IMR-90 (cell line): Measurements from ENCODE around the gene COL18A1. TPM values are rescaled to one million over a fixed set of nuclear protein-coding genes. Genes with fewer than 3 reads are reported as not detected.
A peak's percentile ranks its signal among the peaks of the same experiment; 100 is the strongest.

Experiments used
- ATAC-seq: fragments of 200-7000 bp; cut with Tn5 transposase; 2 replicates; pipeline ENCODE4 v1.9.1; 2020; ENCODE audit warnings: low read depth, mild to moderate bottlenecking, moderate library complexity
- BruUV-seq: library from RNA; stranded (reverse); fragments of 400-500 nt; replicated peaks from 2 replicates; lab custom pipeline; 2021; lab: Mats Ljungman, UMichigan
- CTCF ChIA-PET: fragments of 300-600 bp; formaldehyde crosslinking; extraction: SDS; loops from one replicate; lab custom pipeline; 2021; ENCODE audit warnings: antibody characterized with exemption; lab: Yijun Ruan, JAX
- POLR2A ChIA-PET: fragments of 300-600 bp; sonication (Branson Sonifier 250); formaldehyde crosslinking; loops from one replicate; lab custom pipeline; 2022; ENCODE audit warnings: antibody characterized with exemption; ENCODE audit not compliant: unreplicated experiment; lab: Charles Lee
- DNase-seq: peaks from one replicate; pipeline ENCODE4 v3.0.0; 2013
- H2AFZ ChIP-seq: replicated peaks from 2 replicates; pipeline ENCODE3; 2013; ENCODE audit warnings: low read length, mild to moderate bottlenecking; ENCODE audit not compliant: poor library complexity
- H2AK5ac ChIP-seq: 2 replicates; pipeline ENCODE4 v1.6.1; 2013; ENCODE audit warnings: low read depth, low read length, inconsistent platforms
- H2AK9ac ChIP-seq: replicated peaks from 2 replicates; pipeline ENCODE3; 2013; ENCODE audit warnings: mild to moderate bottlenecking, low read depth, low read length, moderate library complexity; ENCODE audit not compliant: poor library complexity
- H2BK120ac ChIP-seq: 2 replicates; pipeline ENCODE4 v1.6.1; 2013; ENCODE audit warnings: low read depth, low read length, inconsistent platforms
- H2BK15ac ChIP-seq: 3 replicates; pipeline ENCODE4 v1.6.1; 2013; ENCODE audit warnings: low read depth, low read length, inconsistent platforms
- H2BK20ac ChIP-seq: 2 replicates; pipeline ENCODE4 v1.6.1; 2013; ENCODE audit warnings: low read depth, mild to moderate bottlenecking, inconsistent platforms, low read length, moderate library complexity
- H2BK5ac ChIP-seq: 2 replicates; pipeline ENCODE4 v1.6.1; 2013; ENCODE audit warnings: mild to moderate bottlenecking, low read depth, low read length, inconsistent platforms; ENCODE audit not compliant: poor library complexity, severe bottlenecking
- H3K14ac ChIP-seq: replicated peaks from 2 replicates; pipeline ENCODE4 v1.6.1; 2013; ENCODE audit warnings: low read depth, low read length, inconsistent platforms
- H3K18ac ChIP-seq: 2 replicates; pipeline ENCODE4 v1.6.1; 2013; ENCODE audit warnings: low read depth, low read length, control low read depth
- H3K23ac ChIP-seq: 2 replicates; pipeline ENCODE4 v1.6.1; 2013; ENCODE audit warnings: low read depth, low read length, inconsistent platforms
- H3K27ac ChIP-seq: 2 replicates; pipeline ENCODE4 v1.5.1; 2013; ENCODE audit warnings: mild to moderate bottlenecking, control low read depth, low read length; ENCODE audit not compliant: insufficient read depth
- H3K27me3 ChIP-seq: 2 replicates; pipeline ENCODE4 v1.6.1; 2013; ENCODE audit warnings: low read length; ENCODE audit not compliant: control insufficient read depth, insufficient read depth
- H3K36me3 ChIP-seq: 2 replicates; pipeline ENCODE4 v1.6.1; 2013; ENCODE audit warnings: low read length, mixed read lengths; ENCODE audit not compliant: control insufficient read depth, insufficient read depth
- H3K4ac ChIP-seq: 2 replicates; pipeline ENCODE4 v1.6.1; 2013; ENCODE audit warnings: low read depth, low read length, inconsistent platforms
- H3K4me1 ChIP-seq: 2 replicates; pipeline ENCODE4 v1.6.1; 2013; ENCODE audit warnings: low read length, mixed read lengths; ENCODE audit not compliant: control insufficient read depth, insufficient read depth
- H3K4me2 ChIP-seq: 2 replicates; pipeline ENCODE4 v1.6.1; 2013; ENCODE audit warnings: low read depth, mild to moderate bottlenecking, control low read depth, low read length, moderate library complexity
- H3K4me3 ChIP-seq: 2 replicates; pipeline ENCODE4 v1.5.1; 2013; ENCODE audit warnings: low read depth, mild to moderate bottlenecking, control low read depth, low read length, moderate library complexity; ENCODE audit not compliant: insufficient read depth
- H3K56ac ChIP-seq: 2 replicates; pipeline ENCODE4 v1.6.1; 2013; ENCODE audit warnings: low read length, inconsistent platforms; ENCODE audit not compliant: insufficient read depth; ENCODE audit errors: extremely low read depth
- H3K79me1 ChIP-seq, 2 experiments: 2 replicates each; pipeline ENCODE4 v1.6.1; 2013; ENCODE audit warnings: low read length in 2 of 2, inconsistent platforms in 1 of 2, low read depth in 1 of 2
- H3K9ac ChIP-seq: 2 replicates; pipeline ENCODE4 v1.6.1; 2013; ENCODE audit warnings: low read depth, low read length, control low read depth
- H3K9me1 ChIP-seq: 2 replicates; pipeline ENCODE4 v1.6.1; 2013; ENCODE audit warnings: low read length, inconsistent platforms; ENCODE audit not compliant: insufficient read depth
- H3K9me3 ChIP-seq: 2 replicates; pipeline ENCODE4 v1.6.1; 2013; ENCODE audit warnings: low read length; ENCODE audit not compliant: control insufficient read depth, insufficient read depth
- H4K20me1 ChIP-seq: 2 replicates; pipeline ENCODE4 v1.6.1; 2013; ENCODE audit warnings: low read length, inconsistent platforms; ENCODE audit not compliant: insufficient read depth
- H4K5ac ChIP-seq: 2 replicates; pipeline ENCODE4 v1.6.1; 2013; ENCODE audit warnings: mild to moderate bottlenecking, low read depth, low read length, control low read depth
- H4K8ac ChIP-seq, 2 experiments: 2 replicates each; pipeline ENCODE4 v1.6.1; 2013; ENCODE audit warnings: low read depth in 2 of 2, low read length in 2 of 2, control low read depth in 1 of 2, inconsistent platforms in 1 of 2
- H4K91ac ChIP-seq: 2 replicates; pipeline ENCODE4 v1.6.1; 2013; ENCODE audit warnings: low read depth, low read length, inconsistent platforms; ENCODE audit not compliant: insufficient read depth
- BHLHE40 ChIP-seq: fragments of 150-350 bp; IDR thresholded peaks from 2 replicates; pipeline ENCODE4 v1.6.1; 2016; ENCODE audit warnings: mild to moderate bottlenecking, low read depth, low read length
- CEBPB ChIP-seq: IDR thresholded peaks from 2 replicates; pipeline ENCODE4 v1.6.1; 2012; ENCODE audit warnings: low read depth, low read length, improper control_type of control experiment
- NFE2L2 ChIP-seq: fragments of 150-350 bp; IDR thresholded peaks from 2 replicates; pipeline ENCODE4 v1.6.1; 2016; ENCODE audit warnings: low read depth, mild to moderate bottlenecking, low read length
- RAD21 ChIP-seq: IDR thresholded peaks from 2 replicates; pipeline ENCODE4 v1.6.1; 2012; ENCODE audit warnings: low read length, improper control_type of control experiment
- RCOR1 ChIP-seq: IDR thresholded peaks from 2 replicates; pipeline ENCODE4 v1.6.1; 2012; ENCODE audit warnings: mild to moderate bottlenecking, low read length, improper control_type of control experiment; ENCODE audit not compliant: insufficient replicate concordance
- SMC3 ChIP-seq: fragments of 150-350 bp; IDR thresholded peaks from 2 replicates; pipeline ENCODE4 v1.6.1; 2016; ENCODE audit warnings: low read depth, mild to moderate bottlenecking, antibody characterized with exemption, low read length, moderate library complexity
- WGBS, 2 experiments: methylation state at CpG; one replicate each; pipeline versions ENCODE4 v1.1.5 to v1.1.7; 2013; ENCODE audit warnings: missing lambda C conversion rate in 2 of 2; ENCODE audit not compliant: insufficient read length in 1 of 2; ENCODE audit errors: extremely low coverage in 2 of 2; 5-methylcytosine and 5-hydroxymethylcytosine counted together
- dilution Hi-C: fragments of 300-500 bp; cut with HindIII; formaldehyde crosslinking; loops from one replicate; pipeline ENCODE4 v1.14.3; 2018; ENCODE audit warnings: low sequenced_read_pairs; ENCODE audit not compliant: unreplicated experiment
- in situ Hi-C: fragments of 300-500 bp; cut with MboI; formaldehyde crosslinking; loops from 3 replicates; pipeline ENCODE4 v1.14.3; 2019; ENCODE audit warnings: low sequenced_read_pairs, inconsistent platforms, mixed read lengths
- intact Hi-C: fragments of 100-400 bp; cut with micrococcal nuclease; formaldehyde crosslinking; loops from 2 replicates; pipeline ENCODE4 v1.10.0; 2022
- polyA plus RNA-seq, 3 experiments: library from polyadenylated mRNA; depleted of rRNA; stranded (reverse); fragments of >200 nt; gene quantifications; 2 replicates each; pipeline ENCODE4 v1.2.3, GENCODE V29; 2012; ENCODE audit warnings: low replicate concordance in 1 of 3
- total RNA-seq: library from RNA; depleted of rRNA; stranded (reverse); fragments of >200 nt; gene quantifications from 2 replicates; pipeline ENCODE4 v1.2.3, GENCODE V29; 2012
- TF ChIP-seq, protein P1 (sequence below): conservative IDR thresholded peaks from 2 replicates; pipeline ENCODE4 v1.5.1; 2012; ENCODE audit warnings: mild to moderate bottlenecking, low read depth, low read length, improper control_type of control experiment
- TF ChIP-seq, protein P2 (sequence below): fragments of 150-350 bp; IDR thresholded peaks from 2 replicates; pipeline ENCODE4 v1.6.1; 2017; ENCODE audit warnings: mild to moderate bottlenecking, antibody characterized with exemption, low read length, low read depth

The COL18A1 gene
- total and polyA plus RNA-seq, 2 of the 4 experiments (the other 2 are of a cell fraction): 4.3 to 46.7 TPM

DNA sequence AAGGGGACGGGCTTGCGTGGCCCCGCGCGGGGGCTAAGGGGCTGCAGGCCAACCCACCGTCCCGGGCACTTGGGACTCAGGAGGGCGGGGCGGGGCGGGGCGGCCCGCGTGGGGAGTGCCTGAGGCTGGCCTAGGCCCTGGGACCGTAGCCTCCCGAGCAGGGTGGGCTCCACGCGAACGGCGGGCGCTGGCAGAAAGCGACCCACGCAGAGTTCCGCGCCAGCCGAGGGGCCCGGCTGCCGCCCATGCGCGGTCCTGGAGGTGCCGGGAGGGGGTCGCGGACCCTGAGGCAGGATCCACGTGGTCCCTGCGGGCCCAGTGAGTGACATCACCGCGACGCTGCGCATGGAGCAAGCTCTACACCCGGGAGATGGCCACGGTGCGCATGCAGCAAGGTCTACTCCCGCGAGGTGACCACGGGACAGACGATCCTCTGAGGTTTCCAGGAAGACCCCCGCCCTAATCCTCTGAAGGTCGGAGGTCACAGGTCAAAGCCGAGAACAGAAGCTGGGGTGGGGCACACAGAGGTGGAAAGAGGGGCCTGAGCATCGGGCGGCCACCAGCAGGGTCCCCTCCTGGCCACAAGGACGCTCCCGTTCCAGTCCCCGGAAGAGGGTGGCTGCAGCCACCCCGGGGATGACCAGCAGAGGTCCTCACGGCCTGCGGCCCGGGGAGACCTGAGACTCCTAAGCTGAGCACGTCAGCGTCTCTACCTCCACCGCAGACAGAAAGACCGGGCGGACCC, 150.8 kb downstream of the COL18A1 start (continued):
- TF ChIP-seq, protein P1, sequence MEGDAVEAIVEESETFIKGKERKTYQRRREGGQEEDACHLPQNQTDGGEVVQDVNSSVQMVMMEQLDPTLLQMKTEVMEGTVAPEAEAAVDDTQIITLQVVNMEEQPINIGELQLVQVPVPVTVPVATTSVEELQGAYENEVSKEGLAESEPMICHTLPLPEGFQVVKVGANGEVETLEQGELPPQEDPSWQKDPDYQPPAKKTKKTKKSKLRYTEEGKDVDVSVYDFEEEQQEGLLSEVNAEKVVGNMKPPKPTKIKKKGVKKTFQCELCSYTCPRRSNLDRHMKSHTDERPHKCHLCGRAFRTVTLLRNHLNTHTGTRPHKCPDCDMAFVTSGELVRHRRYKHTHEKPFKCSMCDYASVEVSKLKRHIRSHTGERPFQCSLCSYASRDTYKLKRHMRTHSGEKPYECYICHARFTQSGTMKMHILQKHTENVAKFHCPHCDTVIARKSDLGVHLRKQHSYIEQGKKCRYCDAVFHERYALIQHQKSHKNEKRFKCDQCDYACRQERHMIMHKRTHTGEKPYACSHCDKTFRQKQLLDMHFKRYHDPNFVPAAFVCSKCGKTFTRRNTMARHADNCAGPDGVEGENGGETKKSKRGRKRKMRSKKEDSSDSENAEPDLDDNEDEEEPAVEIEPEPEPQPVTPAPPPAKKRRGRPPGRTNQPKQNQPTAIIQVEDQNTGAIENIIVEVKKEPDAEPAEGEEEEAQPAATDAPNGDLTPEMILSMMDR: peak; percentile 97

DNA sequence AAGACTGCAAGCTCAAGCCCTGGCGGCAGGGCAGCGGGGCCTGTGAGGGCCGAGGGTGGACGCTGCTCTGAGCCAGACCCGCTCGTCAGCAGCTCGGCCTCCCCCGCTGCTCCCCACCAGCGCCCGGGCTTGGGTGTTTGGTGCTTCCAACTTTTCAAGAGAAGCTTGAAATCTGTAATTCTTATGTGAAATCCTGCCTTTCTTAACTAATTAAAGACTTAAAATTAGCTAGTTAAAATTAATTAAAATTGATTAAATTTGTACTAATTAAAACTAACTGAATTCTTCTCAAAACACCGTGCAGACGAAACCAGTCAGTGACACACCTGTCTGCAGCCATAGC, 151.3 kb downstream of the COL18A1 start:
- no peak overlapping the region for H3K18ac ChIP-seq
- no peaks in the 10 kb centered on the region for H4K20me1 ChIP-seq
- dilution Hi-C loops (no loop called here), in situ Hi-C loops (loop anchor here (5.0 kb wide), 1 partner anchor 261 kb away; no protein-coding TSS in a partner anchor), intact Hi-C loops (loop anchor here (1.0 to 5.0 kb wide), 4 partner anchors 40 to 264 kb away; partner anchors contain the start of gene PCBP3)
- H3K9ac ChIP-seq: no peak overlapping the region
- no peak overlapping the region for H2BK20ac ChIP-seq
- H3K79me1 ChIP-seq: no peaks in the 10 kb centered on the region
- peak overlapping the region; percentile 30; the same call in 1 of the 2 replicates for H3K4me2 ChIP-seq
- H4K5ac ChIP-seq: no peak overlapping the region
- no peak overlapping the region for H4K91ac ChIP-seq
- no peak overlapping the region for H3K27ac ChIP-seq
- no peak overlapping the region for H2BK120ac ChIP-seq
- peaks cover 2% of the 10 kb centered on the region; the same call in 1 of the 2 replicates for H3K9me1 ChIP-seq
- H2BK15ac ChIP-seq: no peak overlapping the region
- no peak overlapping the region for H3K56ac ChIP-seq
- no peak overlapping the region for H2AK5ac ChIP-seq
- no peak for DNase-seq
- no peak overlapping the region for H3K14ac ChIP-seq
- ChIA-PET POLR2A (no interaction called here), CTCF (interaction anchor here (0.6 to 1.6 kb wide), 18 partner anchors 10 to 416 kb away, joined by 3 to 15 read pairs (median 3); no protein-coding TSS in a partner anchor)
- WGBS, 2 experiments: no CpG with 5 or more reads among the region's 12 CpGs
- H3K4ac ChIP-seq: no peak overlapping the region
- no peak overlapping the region for H2BK5ac ChIP-seq
- H3K9me3 ChIP-seq: no peaks in the 10 kb centered on the region
- H4K8ac ChIP-seq: no peak overlapping the region; a peak in 2 of 4 replicates
- peak overlapping the region; percentile 96 for H2AFZ ChIP-seq
- H3K36me3 ChIP-seq: no peaks in the 10 kb centered on the region
- peak overlapping the region; percentile 89 for H2AK9ac ChIP-seq
- no peaks in the 10 kb centered on the region; the same call in 1 of the 2 replicates for H3K27me3 ChIP-seq
- BruUV-seq: no TSS peak
- ATAC-seq: no peak
- no peak overlapping the region for H3K23ac ChIP-seq
- H3K4me3 ChIP-seq: no peak overlapping the region
- peaks cover 2% of the 10 kb centered on the region; the same call in 1 of the 2 replicates for H3K4me1 ChIP-seq
- TF ChIP-seq, protein P1: no peak
- TF ChIP-seq RCOR1 (no peak), CEBPB (no peak), RAD21 (no peak), BHLHE40 (no peak), NFE2L2 (no peak), SMC3 (no peak)
- TF ChIP-seq, protein P2, sequence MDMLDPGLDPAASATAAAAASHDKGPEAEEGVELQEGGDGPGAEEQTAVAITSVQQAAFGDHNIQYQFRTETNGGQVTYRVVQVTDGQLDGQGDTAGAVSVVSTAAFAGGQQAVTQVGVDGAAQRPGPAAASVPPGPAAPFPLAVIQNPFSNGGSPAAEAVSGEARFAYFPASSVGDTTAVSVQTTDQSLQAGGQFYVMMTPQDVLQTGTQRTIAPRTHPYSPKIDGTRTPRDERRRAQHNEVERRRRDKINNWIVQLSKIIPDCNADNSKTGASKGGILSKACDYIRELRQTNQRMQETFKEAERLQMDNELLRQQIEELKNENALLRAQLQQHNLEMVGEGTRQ: no peak
